BE2C (cell line): Measurements from ENCODE around the gene DENND5B.

Experiments
- DNase-seq: peaks from one replicate; pipeline ENCODE4 v3.0.0-alpha.2; 2020
- H3K27me3 ChIP-seq: fragments of 250-450 bp; sonication (Bioruptor Pico); 2 replicates; pipeline ENCODE4 v1.5.1; 2020; ENCODE audit warnings: mild to moderate bottlenecking
- H3K36me3 ChIP-seq: fragments of 250-450 bp; sonication (Bioruptor Pico); 2 replicates; pipeline ENCODE4 v1.5.1; 2020; ENCODE audit warnings: mild to moderate bottlenecking
- H3K4me1 ChIP-seq: fragments of 250-450 bp; sonication (Bioruptor Pico); 2 replicates; pipeline ENCODE4 v1.5.1; 2020
- H3K4me3 ChIP-seq: 2 replicates; pipeline ENCODE4 v1.5.1; 2011; ENCODE audit warnings: low read depth, low read length
- H3K9me3 ChIP-seq: fragments of 250-450 bp; sonication (Bioruptor Pico); 2 replicates; pipeline ENCODE4 v1.5.1; 2020
- CTCF ChIP-seq: IDR thresholded peaks from 2 replicates; pipeline ENCODE4 v1.5.1; 2012; ENCODE audit warnings: mild to moderate bottlenecking, low read depth, low read length

DENND5B gene

DNA sequence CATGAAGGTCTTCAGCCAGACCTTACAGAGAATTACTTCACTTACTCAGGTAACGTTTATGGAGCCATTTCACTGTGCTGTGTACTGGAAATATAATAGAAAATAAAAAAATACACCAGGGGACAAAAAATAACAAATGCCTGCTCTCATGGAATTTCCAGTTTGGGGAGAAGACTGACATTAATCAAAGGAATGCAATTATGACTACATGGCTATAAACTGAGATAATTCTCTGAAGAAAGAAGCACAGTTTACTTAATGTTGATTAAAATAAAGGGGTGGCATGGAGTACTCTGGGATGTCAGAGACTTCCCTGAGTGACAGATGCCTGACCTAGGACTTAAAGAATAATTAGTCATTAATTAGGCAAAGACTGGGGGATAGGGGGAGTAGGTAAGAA lies 59.0 kb downstream of the DENND5B start:
- no peak for DNase-seq
- Histone ChIP-seq H3K27me3 (no peaks in the 10 kb centered on the region), H3K36me3 (peaks cover 3% of the 10 kb centered on the region; the same call in 1 of the 2 replicates), H3K4me1 (no peaks in the 10 kb centered on the region), H3K9me3 (no peaks in the 10 kb centered on the region), H3K4me3 (no peak overlapping the region)
- TF ChIP-seq CTCF, result no peak

DNA sequence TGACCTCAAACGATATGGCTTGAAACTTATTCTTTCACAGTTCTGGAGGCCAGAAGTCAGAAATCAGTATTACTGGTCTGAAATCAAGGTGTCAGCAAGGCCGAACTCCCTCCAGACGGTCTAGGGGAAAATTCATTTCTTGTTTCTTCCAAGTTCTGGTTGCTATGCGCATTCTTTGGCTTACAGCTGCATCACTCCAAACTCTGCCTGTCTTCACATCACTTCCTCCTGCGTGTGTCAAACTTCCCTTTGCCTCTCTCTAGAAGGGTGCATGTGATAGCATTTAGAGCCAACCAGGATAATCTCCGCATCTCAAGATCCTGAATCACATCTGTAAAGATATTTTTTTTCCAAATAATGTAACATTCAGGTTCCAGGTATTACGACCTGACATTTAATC lies 62.8 kb downstream of the DENND5B start:
- no peak overlapping the region for H3K4me3 ChIP-seq
- TF ChIP-seq CTCF, result no peak
- DNase-seq, result no peak
- H3K4me1 ChIP-seq, result no peaks in the 10 kb centered on the region
- no peaks in the 10 kb centered on the region for H3K36me3 ChIP-seq
- no peaks in the 10 kb centered on the region for H3K27me3 ChIP-seq
- H3K9me3 ChIP-seq, result no peaks in the 10 kb centered on the region

GRCh38 chr12:31527083-31527482 lies 63.9 kb downstream of the DENND5B start:
- DNase-seq, result no peak
- Histone ChIP-seq H3K9me3 (no peaks in the 10 kb centered on the region), H3K27me3 (no peaks in the 10 kb centered on the region), H3K4me1 (no peaks in the 10 kb centered on the region), H3K4me3 (no peak overlapping the region), H3K36me3 (no peaks in the 10 kb centered on the region)
- TF ChIP-seq CTCF, result no peak

GRCh38 chr12:31526158-31526546 lies 64.8 kb downstream of the DENND5B start:
- H3K4me1 ChIP-seq, result no peaks in the 10 kb centered on the region
- TF ChIP-seq CTCF, result no peak
- no peaks in the 10 kb centered on the region for H3K9me3 ChIP-seq
- no peak overlapping the region for H3K4me3 ChIP-seq
- H3K27me3 ChIP-seq, result no peaks in the 10 kb centered on the region
- H3K36me3 ChIP-seq, result no peaks in the 10 kb centered on the region
- DNase-seq, result no peak

DNA sequence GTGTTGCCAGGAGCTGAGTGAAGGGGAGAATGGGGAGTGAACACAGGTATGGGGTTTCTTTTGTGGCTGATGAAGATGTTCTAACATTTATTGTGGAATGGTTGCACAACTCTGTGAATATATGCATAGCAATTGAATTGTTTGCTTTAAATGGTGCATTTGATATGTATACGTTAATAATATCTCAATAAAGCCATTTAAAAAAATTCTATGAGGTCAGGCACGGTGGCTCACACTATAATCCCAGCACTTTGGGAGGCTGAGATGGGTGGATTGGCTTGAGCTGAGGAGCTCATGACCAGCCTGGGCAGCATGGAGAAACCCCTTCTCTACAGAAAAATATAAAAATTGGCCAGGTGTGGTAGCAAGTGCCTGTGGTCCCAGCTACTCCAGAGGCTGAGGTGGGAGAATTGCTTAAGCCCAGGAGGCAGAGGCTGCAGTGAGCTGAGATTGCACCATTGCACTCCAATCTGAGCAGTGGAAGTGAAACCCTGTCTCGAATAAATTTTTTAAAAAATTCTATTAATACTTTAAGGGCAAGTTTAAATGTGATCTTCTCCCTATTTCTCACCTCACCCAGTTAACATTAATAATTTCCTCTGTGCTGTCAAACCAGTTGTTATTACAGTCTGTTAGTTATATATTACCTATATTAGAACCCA lies 65.3 kb downstream of the DENND5B start:
- Histone ChIP-seq H3K27me3 (no peaks in the 10 kb centered on the region), H3K4me1 (no peaks in the 10 kb centered on the region), H3K36me3 (no peaks in the 10 kb centered on the region), H3K9me3 (no peaks in the 10 kb centered on the region), H3K4me3 (no peak overlapping the region)
- TF ChIP-seq CTCF, result no peak
- no peak for DNase-seq

DNA sequence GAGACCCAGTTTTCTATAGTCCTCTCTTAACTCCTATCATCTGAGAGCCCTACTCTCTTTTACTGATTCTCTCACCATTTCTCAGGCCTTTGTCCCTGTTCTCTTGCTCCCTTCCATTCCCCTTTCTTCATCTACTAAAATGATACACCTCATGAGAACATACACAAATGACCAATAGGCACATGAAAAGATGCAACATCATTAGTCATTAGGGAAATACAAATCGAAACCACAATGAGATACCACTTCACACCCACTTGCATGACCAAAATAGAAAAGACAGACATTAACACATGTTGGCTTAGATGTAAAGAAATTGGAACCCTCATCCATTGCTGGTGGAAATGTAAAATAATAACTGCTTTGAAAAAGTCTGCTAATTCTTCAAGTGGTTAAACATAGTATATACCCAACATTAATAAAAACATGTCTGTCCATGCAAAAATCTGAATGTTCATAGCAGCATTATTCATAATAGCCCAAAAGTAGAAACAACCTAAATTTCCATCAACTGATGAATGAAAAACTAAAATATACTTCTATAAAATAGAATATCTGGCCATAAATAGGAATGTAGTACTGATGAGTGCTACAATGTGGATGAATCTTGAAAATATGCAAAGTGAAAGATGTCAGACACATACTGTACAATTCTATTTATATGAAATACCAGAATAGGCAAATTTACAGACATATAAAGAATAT lies 66.0 kb downstream of the DENND5B start:
- Histone ChIP-seq H3K27me3 (no peaks in the 10 kb centered on the region), H3K4me1 (no peaks in the 10 kb centered on the region), H3K36me3 (no peaks in the 10 kb centered on the region), H3K4me3 (no peak overlapping the region), H3K9me3 (no peaks in the 10 kb centered on the region)
- TF ChIP-seq CTCF, result no peak
- DNase-seq, result no peak
